ENCODE results near the gene SH3YL1.

Gene SH3YL1

DNA sequence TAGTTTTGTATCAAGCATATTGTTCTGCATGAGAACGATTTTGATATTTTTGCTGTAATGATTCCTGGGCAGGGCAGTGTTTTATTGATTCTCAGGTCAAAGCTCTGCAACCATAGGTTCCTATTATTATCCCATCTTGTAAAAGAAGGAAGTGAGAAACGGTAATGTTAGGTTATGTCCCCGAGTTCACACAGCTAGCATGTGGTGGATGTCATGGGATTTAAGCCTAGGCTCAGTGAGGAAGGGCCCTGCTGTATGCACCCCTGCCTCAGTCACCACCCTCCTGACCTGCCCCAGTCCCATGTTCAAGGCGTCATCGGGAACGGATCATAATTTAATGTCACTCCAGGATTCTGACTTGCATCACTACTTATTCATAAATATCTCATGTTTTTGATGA lies 11.6 kb upstream of the SH3YL1 start:
- Histone ChIP-seq H3K4me1 (ENCODE audit: insufficient read depth, low read length) (no peaks in the 10 kb centered on the region), H3K27ac (ENCODE audit: low read length) (no peak overlapping the region), H4K20me1 (ENCODE audit: insufficient read depth, low read length) (peaks cover 63% of the 10 kb centered on the region), H3K9ac (ENCODE audit: low read depth, low read length) (no peak overlapping the region), H3K9me3 (ENCODE audit: insufficient read depth, low read length, severe bottlenecking) (no peaks in the 10 kb centered on the region), H3K36me3 (ENCODE audit: insufficient read depth, low read length) (peaks cover 95% of the 10 kb centered on the region), H3K4me2 (ENCODE audit: insufficient read depth, low read length) (no peak overlapping the region), H3K4me3 (ENCODE audit: low read depth in 1 of 2, low read length in 2 of 2) (no peak overlapping the region), H3K79me2 (ENCODE audit: insufficient read depth, low read length) (peaks cover 66% of the 10 kb centered on the region), H2AFZ (ENCODE audit: low read depth, low read length) (no peak overlapping the region), H3K27me3 (ENCODE audit: insufficient read depth, low read length, poor library complexity) (no peaks in the 10 kb centered on the region)
- ATAC-seq (ENCODE audit: insufficient read depth, low read depth) (no peak), DNase-seq (no peak)
- TF ChIP-seq EZH2 (IDR thresholded peaks at IDR 0.05; ENCODE audit: borderline replicate concordance, low read depth, low read length, severe bottlenecking), result no peak
- TF ChIP-seq, protein P1, sequence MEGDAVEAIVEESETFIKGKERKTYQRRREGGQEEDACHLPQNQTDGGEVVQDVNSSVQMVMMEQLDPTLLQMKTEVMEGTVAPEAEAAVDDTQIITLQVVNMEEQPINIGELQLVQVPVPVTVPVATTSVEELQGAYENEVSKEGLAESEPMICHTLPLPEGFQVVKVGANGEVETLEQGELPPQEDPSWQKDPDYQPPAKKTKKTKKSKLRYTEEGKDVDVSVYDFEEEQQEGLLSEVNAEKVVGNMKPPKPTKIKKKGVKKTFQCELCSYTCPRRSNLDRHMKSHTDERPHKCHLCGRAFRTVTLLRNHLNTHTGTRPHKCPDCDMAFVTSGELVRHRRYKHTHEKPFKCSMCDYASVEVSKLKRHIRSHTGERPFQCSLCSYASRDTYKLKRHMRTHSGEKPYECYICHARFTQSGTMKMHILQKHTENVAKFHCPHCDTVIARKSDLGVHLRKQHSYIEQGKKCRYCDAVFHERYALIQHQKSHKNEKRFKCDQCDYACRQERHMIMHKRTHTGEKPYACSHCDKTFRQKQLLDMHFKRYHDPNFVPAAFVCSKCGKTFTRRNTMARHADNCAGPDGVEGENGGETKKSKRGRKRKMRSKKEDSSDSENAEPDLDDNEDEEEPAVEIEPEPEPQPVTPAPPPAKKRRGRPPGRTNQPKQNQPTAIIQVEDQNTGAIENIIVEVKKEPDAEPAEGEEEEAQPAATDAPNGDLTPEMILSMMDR (IDR thresholded peaks at IDR 0.05; ENCODE audit: borderline replicate concordance, extremely low read depth, low read length, poor library complexity, severe bottlenecking), result no peak

DNA sequence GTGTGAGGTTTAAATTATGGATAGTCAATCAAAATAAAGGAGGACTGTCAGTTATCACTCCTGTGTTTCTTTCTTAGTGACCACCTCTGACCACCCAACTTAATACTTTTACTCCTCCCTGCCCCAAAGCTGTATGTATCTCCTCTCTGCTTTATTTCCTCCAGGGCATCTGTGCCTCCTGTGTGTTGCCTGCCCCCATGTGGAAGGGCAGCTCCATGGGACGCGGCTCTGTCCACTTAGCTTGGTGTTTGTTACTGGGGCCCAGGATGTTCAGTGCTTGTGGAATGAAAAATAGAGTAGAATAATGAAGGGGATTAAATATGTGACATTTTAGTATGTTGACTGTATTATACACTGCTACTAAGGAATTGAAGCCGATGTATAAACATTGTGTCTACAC lies 10.7 kb upstream of the SH3YL1 start:
- no peak for ATAC-seq (ENCODE audit: insufficient read depth, low read depth)
- H3K27me3 ChIP-seq (ENCODE audit: insufficient read depth, low read length, poor library complexity), result no peaks in the 10 kb centered on the region
- peaks cover 67% of the 10 kb centered on the region for H4K20me1 ChIP-seq (ENCODE audit: insufficient read depth, low read length)
- no peak overlapping the region for H3K4me3 ChIP-seq (ENCODE audit: low read depth in 1 of 2, low read length in 2 of 2)
- no peak for DNase-seq
- peaks cover 76% of the 10 kb centered on the region for H3K79me2 ChIP-seq (ENCODE audit: insufficient read depth, low read length)
- no peak overlapping the region for H3K27ac ChIP-seq (ENCODE audit: low read length)
- H3K4me1 ChIP-seq (ENCODE audit: insufficient read depth, low read length), result peaks cover 3% of the 10 kb centered on the region; the same call in 1 of the 2 replicates
- no peak overlapping the region for H2AFZ ChIP-seq (ENCODE audit: low read depth, low read length)
- H3K9ac ChIP-seq (ENCODE audit: low read depth, low read length), result no peak overlapping the region
- peaks cover 86% of the 10 kb centered on the region for H3K36me3 ChIP-seq (ENCODE audit: insufficient read depth, low read length)
- TF ChIP-seq, protein P1 (IDR thresholded peaks at IDR 0.05; ENCODE audit: borderline replicate concordance, extremely low read depth, low read length, poor library complexity, severe bottlenecking), result no peak
- TF ChIP-seq EZH2 (IDR thresholded peaks at IDR 0.05; ENCODE audit: borderline replicate concordance, low read depth, low read length, severe bottlenecking), result no peak
- H3K4me2 ChIP-seq (ENCODE audit: insufficient read depth, low read length), result no peak overlapping the region
- no peaks in the 10 kb centered on the region for H3K9me3 ChIP-seq (ENCODE audit: insufficient read depth, low read length, severe bottlenecking)

DNA sequence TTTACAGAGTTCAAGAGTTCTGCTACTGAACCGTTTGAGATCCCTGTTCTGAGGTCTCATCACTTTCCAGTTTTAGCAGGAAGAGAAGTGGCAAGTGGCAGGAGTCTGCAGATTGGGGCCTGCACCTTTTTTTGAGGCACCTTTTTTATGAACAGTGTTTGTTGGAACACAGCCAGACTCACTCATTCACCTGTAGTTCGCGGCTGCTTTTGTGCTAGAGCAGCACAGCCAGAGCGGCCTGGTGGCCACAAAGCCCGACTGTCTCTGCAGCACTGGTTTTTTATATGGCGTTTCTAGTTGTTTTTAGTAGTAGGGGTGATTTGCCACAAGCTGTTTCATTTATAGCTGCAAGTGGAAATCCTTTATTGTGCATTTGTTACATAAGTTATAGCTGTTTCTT lies 9.5 kb upstream of the SH3YL1 start:
- Histone ChIP-seq H3K4me3 (ENCODE audit: low read depth in 1 of 2, low read length in 2 of 2) (no peak overlapping the region), H3K27ac (ENCODE audit: low read length) (no peak overlapping the region), H3K79me2 (ENCODE audit: insufficient read depth, low read length) (peaks cover 87% of the 10 kb centered on the region), H3K27me3 (ENCODE audit: insufficient read depth, low read length, poor library complexity) (no peaks in the 10 kb centered on the region), H3K4me1 (ENCODE audit: insufficient read depth, low read length) (peaks cover 6% of the 10 kb centered on the region), H3K9me3 (ENCODE audit: insufficient read depth, low read length, severe bottlenecking) (no peaks in the 10 kb centered on the region), H2AFZ (ENCODE audit: low read depth, low read length) (no peak overlapping the region), H3K9ac (ENCODE audit: low read depth, low read length) (no peak overlapping the region), H3K36me3 (ENCODE audit: insufficient read depth, low read length) (peaks cover 75% of the 10 kb centered on the region), H3K4me2 (ENCODE audit: insufficient read depth, low read length) (no peak overlapping the region), H4K20me1 (ENCODE audit: insufficient read depth, low read length) (peaks cover 76% of the 10 kb centered on the region)
- DNase-seq, result no peak
- ATAC-seq (ENCODE audit: insufficient read depth, low read depth), result no peak
- TF ChIP-seq, protein P1 (IDR thresholded peaks at IDR 0.05; ENCODE audit: borderline replicate concordance, extremely low read depth, low read length, poor library complexity, severe bottlenecking), result no peak
- TF ChIP-seq EZH2 (IDR thresholded peaks at IDR 0.05; ENCODE audit: borderline replicate concordance, low read depth, low read length, severe bottlenecking), result no peak

DNA sequence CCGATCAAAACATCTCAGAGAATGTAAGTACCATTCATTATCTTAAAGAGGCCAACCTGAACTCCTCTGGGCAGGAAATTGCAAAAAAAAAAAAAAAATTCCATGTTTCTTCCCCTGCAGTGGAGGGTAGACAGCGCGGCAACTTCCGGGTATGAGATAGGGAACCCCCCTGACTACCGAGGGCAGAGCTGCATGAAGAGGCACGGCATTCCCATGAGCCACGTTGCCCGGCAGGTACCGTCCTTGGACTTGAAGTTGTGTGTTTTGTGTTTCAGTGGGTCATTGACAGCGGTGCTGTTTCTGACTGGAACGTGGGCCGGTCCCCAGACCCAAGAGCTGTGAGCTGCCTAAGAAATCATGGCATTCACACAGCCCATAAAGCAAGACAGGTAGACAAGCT lies 8.1 kb upstream of the SH3YL1 start:
- Histone ChIP-seq H3K4me2 (ENCODE audit: insufficient read depth, low read length) (no peak overlapping the region; the same call in 1 of the 2 replicates), H3K27ac (ENCODE audit: low read length) (no peak overlapping the region), H3K36me3 (ENCODE audit: insufficient read depth, low read length) (peaks cover 68% of the 10 kb centered on the region), H2AFZ (ENCODE audit: low read depth, low read length) (no peak overlapping the region), H3K4me1 (ENCODE audit: insufficient read depth, low read length) (peaks cover 19% of the 10 kb centered on the region), H4K20me1 (ENCODE audit: insufficient read depth, low read length) (peaks cover 82% of the 10 kb centered on the region), H3K9ac (ENCODE audit: low read depth, low read length) (no peak overlapping the region), H3K27me3 (ENCODE audit: insufficient read depth, low read length, poor library complexity) (no peaks in the 10 kb centered on the region), H3K4me3 (ENCODE audit: low read depth in 1 of 2, low read length in 2 of 2) (no peak overlapping the region), H3K9me3 (ENCODE audit: insufficient read depth, low read length, severe bottlenecking) (no peaks in the 10 kb centered on the region), H3K79me2 (ENCODE audit: insufficient read depth, low read length) (peaks cover 99% of the 10 kb centered on the region)
- DNase-seq (no peak), ATAC-seq (ENCODE audit: insufficient read depth, low read depth) (no peak)
- TF ChIP-seq, protein P1 (IDR thresholded peaks at IDR 0.05; ENCODE audit: borderline replicate concordance, extremely low read depth, low read length, poor library complexity, severe bottlenecking), result no peak
- TF ChIP-seq EZH2 (IDR thresholded peaks at IDR 0.05; ENCODE audit: borderline replicate concordance, low read depth, low read length, severe bottlenecking), result no peak
